ENCODE data around the gene HDAC4.

HDAC4 gene

DNA sequence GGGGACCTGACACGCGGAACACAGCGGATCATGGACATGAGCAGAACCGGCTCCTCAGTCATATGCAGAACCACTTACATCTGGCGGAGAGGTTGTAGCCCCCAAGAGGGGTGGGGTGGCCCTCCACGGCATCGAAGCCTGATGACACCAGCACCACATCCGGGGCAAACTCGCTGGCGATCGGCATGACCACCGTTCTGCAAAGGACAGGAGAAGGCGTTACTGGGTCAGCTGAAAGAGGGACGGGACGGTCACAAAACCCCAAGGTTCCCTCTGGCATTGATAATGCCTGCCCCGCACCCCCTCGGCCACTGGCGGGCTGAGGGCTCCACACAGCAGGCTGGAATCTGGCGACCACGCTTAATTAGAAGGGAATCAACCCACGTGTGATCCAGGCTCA is 332.4 kb downstream of the HDAC4 start:
- no peak for DNase-seq

DNA sequence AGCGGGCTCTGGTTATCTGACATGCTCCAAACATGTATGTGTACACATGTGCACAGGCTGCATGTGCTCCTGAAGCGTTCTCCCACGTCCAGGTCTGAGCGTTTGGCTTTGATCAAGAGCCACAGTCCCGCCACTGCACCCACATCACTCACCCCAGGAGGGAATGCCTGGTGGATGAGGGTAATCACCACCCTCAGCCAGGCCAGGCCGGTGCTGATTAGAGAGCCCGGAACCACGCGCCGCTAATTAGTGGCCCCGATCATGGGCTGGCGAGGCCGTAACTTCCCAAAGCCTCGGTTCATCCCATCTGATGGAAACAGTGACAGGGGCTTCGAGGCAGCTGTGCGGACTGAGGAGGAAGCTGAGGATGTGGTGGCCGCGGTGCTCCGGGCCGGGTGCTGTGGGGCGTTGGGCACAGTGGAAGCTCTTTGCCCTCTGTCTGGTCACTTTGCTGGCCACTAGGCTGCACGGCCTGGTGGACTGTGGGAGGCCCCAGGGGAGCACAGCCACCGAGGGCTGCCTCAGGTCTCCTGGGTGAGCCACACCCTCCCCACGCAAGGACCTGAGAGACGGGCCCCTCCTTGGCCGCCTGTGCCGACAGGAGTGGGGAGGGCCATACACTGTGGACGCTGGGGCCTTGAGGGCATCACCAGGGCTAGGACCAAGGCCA is 333.5 kb downstream of the HDAC4 start:
- DNase-seq, result no peak

DNA sequence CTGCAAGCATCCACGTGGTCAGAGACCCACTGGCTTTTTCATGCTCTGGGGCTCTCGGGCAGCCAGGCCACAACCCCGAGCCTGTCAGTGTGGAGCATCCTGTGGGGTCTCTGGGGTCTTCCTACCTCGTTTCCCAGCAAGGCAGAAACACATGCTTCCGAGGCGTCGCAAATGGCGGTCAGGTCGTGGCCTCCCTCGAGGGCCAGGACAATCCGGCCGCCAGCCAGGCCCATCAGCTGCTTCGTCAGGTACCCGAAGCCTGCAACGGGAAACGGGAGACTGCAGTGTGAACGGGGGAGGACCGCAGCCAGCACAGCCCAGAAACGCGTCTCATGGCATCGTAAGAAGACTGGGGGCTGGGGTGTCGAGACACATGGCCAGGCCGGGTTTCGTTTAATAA is 334.2 kb downstream of the HDAC4 start:
- DNase-seq, result no peak

DNA sequence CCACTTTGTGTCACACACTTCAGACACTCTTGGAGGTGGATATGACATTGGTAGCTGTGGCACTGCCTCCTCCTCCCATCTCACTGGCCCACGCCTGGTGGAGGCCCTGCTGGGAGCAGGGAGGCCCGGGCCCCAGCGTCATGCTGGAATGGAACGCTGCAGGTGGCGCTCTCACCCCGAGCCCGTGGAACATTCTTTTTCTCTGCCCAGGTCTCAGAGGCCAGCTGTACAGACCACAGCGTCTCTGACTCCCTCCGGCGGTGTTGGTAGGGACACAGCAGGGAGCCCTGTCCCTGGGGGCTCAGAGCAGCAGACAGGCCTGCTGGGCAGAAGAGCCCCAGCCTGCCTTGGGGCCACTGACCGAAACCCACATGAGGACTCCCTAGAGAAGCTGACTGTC is 334.9 kb downstream of the HDAC4 start:
- no peak for DNase-seq

DNA sequence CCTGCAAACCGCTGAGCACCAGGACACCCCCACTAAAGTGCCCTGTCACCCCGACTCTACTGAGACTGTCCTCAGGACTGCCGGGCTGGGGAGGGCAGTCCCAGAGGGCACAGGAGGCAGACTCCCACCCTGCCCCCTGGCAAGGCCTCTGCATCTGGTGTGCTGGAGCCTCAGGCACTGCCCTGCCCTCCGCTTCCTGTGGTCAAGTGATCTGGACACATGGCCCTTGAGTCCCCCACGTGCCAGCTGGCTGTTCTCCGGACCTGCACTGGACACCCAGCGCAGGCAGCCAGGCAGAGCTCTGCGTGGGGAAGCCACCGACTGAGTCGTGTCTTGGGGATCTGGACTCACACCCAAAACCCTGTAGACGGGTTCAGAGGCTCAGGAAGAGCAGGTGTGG is 335.3 kb downstream of the HDAC4 start:
- no peak for DNase-seq

DNA sequence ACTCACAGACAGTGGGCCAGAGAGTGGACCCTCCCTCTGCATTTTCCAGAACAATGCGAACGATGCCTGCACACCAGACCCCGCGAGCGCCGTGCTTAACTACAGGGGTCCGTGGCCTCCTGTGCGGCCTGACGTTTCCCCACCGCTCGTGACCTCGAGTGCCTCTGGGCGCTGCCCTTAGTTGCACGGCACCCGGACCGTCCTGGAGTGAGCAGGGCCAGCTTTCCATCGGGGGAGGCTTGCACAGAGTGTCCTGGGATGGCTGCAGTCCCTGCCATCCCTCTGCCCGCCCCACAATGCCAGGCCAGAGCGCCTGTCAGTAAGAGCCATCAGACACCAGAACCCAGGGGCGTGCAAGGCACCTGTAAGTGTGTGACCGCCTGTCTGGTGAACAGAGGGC is 335.9 kb downstream of the HDAC4 start:
- no peak for DNase-seq

DNA sequence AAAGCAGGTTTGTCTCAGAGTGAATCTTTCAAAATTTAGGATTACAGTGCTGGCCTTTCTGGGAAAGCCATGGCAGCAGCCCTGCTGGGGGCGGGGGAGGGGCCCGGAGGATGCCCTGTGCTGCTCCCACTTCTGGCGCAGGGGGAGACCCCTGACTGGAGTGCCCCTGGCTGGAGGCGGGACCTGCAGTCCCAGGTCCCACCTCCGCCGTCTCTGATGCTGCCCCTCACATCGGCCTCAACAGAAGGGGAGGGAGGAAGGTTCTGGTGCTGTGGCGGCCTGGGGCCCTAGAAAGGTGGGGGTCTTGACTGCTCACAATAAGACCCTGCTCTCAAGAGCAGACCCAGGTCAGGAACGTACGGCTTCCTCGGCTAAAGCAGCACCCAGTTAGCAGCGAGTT is 336.6 kb downstream of the HDAC4 start:
- no peak for DNase-seq

DNA sequence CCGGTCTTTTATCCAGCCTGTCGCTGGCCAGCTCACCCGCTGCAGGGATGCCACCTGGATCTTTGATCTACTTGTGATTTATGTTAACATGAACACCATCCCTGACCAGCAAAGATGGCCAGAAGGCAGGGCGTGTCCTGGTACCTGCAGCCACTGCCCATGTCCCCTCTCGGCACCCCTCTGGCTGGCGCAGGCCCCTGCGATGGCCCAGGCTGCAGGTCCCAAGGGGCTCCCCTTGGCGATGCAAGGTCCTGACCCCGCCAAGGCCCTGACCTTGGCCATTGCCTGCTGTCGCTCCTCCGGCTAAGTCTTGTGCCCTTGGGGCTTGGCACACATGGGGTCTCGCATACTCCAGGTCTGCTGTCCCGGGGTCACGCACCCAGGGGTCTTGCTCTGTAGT is 338.1 kb downstream of the HDAC4 start:
- no peak for DNase-seq

DNA sequence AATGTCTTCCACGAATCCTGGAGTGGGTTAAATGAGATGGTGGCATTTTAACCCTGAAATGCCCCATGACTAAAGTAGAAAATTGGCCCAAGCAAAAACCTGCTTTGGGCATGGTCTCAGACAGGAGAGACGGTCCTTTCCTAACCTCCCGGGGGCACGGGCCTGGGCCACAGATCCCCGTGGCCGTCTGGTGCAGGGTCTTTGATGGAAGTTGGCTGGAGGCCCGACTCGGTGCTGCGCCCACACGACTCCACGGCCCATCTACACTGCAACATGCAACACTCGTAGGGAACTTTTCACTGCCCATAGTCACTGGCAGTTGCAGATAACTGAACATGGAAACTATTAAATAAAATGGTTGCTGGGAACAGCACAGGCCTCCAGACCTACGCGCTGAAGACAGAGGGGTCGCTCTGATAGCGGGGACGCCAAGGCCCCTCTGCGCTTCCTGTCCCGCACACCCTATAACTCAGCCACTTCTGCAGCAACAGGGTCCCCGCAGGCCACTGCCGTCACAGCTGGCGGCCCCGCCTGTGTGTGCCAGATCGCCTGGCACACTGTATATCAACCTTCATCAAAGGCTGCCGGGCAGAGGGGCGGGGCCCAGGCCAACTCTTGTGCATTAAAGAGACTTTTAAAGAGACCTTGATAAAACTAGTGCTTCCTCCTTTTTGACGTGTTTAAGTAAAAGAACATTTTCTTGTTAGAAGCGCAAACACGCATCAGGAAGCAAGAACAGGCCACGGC is 338.8 kb downstream of the HDAC4 start:
- no peak for DNase-seq

DNA sequence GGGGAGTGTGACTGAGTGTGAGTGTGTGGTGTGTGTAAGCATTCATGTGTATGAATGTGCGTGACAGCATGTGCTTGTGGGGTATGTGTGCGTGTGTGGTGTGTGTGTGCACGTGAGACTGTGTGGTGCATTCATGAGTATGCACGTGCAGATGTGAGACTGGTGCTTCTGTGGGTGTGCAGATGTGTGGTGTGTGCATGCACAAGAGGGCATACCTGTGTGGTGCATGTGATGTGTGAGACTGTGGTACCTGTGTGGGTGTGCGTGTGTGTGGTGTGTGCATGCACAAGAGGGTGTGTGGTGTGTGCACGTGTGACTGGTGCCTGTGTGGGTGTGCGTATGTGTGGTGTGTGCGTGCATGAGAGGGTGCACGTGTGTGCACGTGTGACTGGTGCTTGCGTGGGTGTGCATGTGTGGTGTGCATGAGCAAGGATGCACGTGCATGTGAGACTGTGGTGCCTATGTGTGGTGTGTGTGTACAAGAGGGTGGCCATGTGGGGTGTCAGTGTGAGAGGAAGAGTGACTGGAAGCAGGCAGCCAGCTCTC is 339.6 kb downstream of the HDAC4 start:
- no peak for DNase-seq

DNA sequence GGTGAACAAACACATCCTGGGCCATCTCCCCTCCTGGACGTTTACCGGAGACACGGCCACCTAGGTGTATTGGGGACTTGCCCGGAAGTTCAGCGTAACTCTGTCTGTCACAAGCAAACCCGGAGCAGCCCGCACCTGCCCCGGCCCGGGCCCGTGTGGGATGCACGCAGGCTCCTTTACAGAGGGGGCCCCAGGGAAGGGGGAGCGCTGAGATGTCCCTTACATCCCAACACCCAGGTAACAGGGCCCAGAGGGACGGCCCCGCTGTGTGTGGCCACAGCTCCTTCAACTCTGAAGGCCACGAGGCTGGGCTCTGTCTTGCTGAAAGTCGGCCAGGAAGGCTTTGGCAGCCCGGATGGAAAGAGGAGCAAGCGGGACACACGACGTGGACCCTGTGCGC is 340.1 kb downstream of the HDAC4 start:
- no peak for DNase-seq

DNA sequence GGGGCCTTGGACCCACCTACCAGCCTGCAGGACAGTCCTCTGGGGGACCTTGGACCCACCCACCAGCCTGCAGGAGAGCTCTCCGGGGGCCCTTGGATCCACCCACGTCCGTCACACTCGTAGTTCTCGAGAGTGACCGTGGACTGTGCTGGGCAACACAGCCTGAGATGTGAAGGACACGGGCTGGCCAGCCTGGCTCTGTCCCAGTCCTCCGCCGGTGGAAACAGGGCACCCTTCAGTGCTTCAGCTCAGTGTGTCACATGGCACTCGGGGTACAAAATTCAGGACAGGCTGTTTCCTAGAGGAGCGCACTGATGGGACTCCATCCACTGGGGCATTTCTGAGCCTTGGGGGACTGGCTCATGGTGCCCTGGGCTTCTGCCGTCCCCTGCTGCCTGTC is 341.0 kb downstream of the HDAC4 start:
- DNase-seq, result no peak

DNA sequence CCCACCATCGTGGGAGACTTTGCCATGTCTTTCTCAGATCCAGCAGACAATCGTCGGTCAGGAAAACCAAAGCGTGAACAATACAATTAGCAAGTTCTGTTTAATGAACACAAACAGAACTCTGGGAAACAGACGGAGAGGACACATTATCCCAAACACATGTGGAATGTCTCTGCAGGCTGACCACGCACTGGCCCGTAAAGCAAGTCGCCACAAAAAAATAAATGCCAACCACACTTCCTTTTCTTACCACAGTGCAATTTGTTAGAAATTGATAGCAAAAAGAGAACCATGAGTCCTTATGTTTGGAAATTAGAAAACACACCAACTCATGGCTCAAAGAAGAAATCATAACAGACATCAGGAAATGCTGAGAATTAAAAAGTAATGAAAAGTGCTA is 342.1 kb downstream of the HDAC4 start:
- DNase-seq, result no peak

DNA sequence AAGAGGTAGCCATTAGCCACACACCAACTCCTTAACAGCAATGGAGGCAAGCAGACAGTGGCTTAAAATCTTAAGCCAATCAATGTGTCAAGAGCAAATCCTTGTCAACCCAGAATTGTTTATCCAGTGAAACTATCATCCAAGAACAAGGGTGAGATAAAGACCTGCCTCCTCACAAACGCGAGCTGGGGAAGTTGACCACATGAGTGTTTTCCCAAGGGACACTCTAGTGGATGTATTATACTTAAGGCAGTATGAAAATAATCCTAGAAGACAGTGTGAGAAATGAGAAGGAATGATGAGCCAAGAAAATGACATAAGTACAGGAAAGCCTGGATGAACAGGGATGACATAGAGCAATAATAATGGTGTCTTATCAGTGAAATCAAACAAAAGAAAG is 343.3 kb downstream of the HDAC4 start:
- no peak for DNase-seq

DNA sequence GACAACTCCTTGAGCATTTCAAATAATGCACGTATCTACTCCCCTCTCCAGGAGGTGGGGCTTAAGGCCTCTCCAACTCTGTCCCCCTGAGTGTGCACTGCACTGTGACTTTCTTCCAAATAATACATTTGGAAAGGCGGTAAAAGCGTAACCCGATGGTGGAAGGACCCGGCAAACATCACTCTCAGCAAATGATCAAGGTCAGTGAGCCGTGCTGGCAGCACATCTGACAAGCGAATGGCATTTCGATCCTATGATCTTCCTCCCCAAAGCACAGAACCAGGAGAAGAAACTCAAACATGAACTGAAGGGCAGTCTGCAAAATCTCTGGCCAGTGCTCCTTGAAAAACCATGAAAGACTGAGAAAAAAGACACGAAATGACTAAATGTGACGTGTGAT is 344.2 kb downstream of the HDAC4 start:
- no peak for DNase-seq

DNA sequence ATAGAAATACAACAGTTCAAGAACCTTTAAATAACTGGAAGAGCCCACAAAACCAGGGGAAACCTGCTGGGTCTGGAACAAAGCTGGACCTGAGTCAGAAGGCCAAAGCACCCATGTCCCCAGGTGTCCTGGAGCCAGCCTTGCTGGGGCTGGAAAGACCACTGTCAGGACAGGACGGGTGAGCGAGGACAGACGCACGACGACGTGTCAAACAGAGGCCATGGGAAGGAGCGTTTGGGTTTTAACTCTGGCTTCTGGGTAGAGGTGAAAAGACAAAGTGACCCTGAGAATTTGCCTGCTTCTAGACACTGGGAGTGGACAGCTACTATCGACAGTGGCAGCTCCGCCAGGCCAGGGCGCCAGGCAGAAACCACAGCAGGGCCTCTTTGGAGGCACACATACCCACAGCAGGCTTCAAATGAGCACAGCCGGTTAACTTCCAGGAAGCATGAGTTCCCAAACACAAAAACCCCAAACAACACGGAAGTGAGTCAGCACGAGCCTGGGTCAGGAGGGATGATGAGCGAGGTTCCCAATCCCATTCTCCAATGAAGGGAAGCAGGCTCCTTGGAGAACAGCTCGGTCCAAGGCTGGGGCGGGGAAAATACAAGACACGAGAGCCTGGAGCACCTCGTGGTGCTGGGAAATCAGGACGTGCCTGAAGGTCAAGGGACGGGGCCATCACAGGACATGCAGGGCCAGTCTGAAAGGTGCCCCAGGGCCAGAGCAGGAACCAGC is 344.9 kb downstream of the HDAC4 start:
- DNase-seq, result no peak

DNA sequence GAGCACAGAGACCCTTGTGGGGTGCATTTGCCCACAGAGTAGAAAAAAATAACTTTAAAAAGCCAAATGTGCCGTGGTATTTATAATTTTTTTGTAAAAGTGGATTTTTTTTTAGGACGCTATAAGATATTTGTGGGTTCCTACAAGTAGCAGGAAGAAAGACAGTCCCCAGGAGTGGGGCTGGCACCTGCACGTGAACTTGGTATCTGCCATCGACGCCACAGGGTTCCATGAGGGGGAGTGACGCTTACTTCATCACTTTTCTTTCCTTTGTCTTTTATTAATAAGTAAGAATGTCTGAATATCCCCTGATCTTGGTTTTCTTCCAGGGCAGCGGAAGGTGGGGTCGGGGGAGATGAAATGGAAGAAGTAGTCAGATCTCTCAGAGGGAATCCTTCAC is 345.9 kb downstream of the HDAC4 start:
- DNase-seq, result no peak

DNA sequence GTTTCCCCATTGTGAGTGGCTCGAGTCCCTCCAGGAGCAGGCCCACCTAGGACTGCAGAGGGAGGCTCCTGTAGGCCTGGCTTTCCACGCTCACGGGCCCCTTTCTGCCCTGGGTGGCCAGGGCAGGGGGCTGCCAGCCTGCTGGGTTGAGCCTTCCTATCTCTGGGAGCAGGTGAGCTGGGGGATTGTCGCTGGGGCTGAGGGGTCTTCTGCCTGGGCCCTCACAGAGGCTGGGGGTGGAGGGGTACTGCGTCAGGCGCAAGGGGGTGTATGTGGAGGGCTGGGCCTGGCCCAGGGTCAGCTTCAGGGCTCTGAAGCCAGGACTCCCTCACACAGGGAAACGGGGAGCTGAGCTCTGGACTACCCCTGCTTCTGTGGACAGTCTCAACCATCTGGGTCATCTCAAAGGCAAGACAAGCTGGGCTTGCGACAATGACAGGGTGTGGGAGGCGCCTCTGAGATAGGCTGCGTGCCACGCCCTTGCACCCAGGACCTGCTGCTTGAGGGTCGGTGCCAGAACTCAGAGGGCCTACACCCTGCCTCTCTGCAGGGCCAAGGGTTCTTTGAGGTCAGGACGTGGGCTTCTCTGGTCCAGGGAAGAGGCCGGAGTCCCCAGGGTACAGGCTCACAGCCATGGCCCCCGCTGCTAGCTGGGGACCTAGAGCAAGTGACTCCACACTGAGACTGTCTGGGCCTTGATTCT is 346.9 kb downstream of the HDAC4 start:
- DNase-seq, result no peak

DNA sequence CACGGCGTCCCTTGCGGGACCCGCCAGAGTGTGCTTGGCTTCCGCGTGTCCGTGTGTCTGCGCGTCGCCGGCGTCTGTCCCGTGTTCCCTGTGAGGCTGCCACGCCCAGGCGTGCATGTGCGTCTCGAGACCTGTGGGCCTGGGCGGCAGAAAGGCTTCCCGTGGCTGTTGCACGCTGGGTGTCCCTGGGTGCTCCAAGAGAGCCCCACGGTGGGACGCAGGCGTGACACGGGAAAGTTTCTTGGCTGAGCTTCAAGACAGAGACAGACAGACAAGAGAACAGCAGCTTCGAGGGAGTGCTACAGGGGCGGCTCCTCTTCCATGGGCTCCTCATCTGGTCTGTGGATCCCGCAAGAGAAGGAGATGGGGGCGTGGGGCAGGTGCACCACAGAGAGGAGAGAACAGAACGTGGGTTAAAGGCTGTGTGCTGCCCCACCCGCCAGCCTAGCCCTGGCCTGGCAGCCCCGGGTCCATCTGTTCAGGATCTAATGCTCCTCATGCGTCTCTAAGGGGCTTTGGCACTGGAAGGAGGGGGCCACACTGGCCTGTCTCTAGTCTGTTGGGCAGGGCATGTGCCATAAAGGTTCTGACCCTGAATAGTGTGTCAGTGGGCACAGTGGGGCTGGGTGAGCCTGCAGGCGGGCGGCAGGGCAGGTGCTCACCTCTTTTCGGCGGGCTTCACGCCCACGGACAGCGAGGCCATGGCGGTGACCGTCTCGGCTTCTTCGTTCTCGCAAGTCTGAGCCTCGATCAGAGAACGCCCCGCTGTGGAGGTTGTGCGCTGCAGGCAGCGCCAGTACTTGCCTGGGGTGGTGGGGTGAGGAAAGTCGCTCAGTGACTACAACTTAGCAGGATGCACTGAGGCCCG is 347.8 kb downstream of the HDAC4 start:
- no peak for DNase-seq

DNA sequence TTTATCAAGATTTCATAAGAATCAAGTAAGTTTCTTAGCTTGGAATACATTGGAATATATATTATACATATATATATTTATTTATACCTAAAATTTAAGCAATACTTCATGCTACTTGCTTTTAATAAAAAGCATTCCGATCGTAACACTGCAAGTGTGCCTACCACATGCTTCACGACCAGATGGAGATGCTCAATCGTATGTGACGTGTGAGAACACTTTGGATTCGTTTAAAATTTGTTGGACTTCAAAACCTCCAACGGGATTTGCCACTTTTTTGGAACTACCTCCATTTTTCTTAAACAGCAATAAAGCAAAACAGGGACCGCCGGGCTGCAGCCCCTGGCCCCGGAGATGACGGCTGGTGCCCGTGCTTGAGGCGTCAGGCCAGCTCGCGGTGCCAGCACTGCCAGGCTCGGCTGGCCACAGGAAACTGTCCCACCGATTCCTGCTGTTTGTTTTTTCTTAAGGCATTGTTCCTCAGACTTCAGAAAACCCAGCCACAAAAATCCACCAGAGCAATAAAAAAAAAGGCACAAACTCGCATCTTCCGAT is 348.9 kb downstream of the HDAC4 start:
- no peak for DNase-seq

DNA sequence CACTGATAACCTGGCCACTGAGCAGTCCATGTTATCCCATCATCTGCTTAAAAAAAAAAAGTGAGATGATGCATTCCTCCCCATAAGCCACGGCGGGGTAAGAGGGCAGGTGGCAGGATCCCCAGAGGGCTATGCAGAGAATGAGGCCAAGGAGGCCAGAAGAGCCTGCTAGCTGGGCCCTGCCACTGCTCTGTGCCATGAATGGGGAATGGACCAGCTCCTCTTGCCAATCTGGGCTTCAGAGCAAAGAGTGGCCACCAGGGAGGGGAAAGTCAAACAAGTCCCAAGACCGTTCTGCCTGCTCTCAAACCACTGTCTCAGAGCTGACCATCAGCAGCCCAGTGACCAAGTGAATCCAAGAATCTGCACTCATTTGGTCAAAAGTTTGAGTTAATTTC is 350.6 kb downstream of the HDAC4 start:
- no peak for DNase-seq

Measured in activated gamma-delta T cell treated with Interleukin-2 at 50 U/mL for 16 hours (primary cell).